H9 (cell line): Measurements from ENCODE around the gene KCNIP3. TPM values are rescaled to one million over a fixed set of nuclear protein-coding genes. Genes with fewer than 3 reads are reported as not detected.
A peak's percentile ranks its signal among the peaks of the same experiment; 100 is the strongest.

Experiments
- DNase-seq: peaks from one replicate; pipeline ENCODE4 v3.0.0-alpha.2; 2017
- H2AFZ ChIP-seq: one replicate; pipeline ENCODE4 v1.6.1; 2013; ENCODE audit warnings: mild to moderate bottlenecking, low read length, control low read depth, moderate library complexity
- H2AK5ac ChIP-seq: 2 replicates; pipeline ENCODE4 v1.6.1; 2013; ENCODE audit warnings: low read length, control low read depth, mixed read lengths; ENCODE audit not compliant: insufficient read length
- H2BK120ac ChIP-seq: one replicate; pipeline ENCODE4 v1.6.1; 2013; ENCODE audit warnings: low read depth, mild to moderate bottlenecking, low read length, control low read depth, inconsistent platforms; ENCODE audit not compliant: poor library complexity, severe bottlenecking
- H2BK12ac ChIP-seq: 2 replicates; pipeline ENCODE4 v1.6.1; 2013; ENCODE audit warnings: low read length, control low read depth, mixed read lengths, low read depth; ENCODE audit not compliant: insufficient read length
- H2BK15ac ChIP-seq: 2 replicates; pipeline ENCODE4 v1.6.1; 2013; ENCODE audit warnings: low read depth, low read length, control low read depth
- H2BK20ac ChIP-seq: one replicate; pipeline ENCODE4 v1.6.1; 2013; ENCODE audit warnings: low read depth, mild to moderate bottlenecking, low read length, control low read depth, inconsistent platforms; ENCODE audit not compliant: poor library complexity, severe bottlenecking
- H2BK5ac ChIP-seq: 2 replicates; pipeline ENCODE4 v1.6.1; 2013; ENCODE audit warnings: low read length, control low read depth, mixed read lengths; ENCODE audit not compliant: insufficient read length
- H3K14ac ChIP-seq: 2 replicates; pipeline ENCODE4 v1.6.1; 2013; ENCODE audit warnings: low read length, control low read depth; ENCODE audit not compliant: insufficient read depth
- H3K18ac ChIP-seq: 2 replicates; pipeline ENCODE4 v1.6.1; 2013; ENCODE audit warnings: low read depth, mild to moderate bottlenecking, mixed read lengths, low read length, control low read depth; ENCODE audit not compliant: insufficient read length
- H3K23ac ChIP-seq: 2 replicates; pipeline ENCODE4 v1.6.1; 2013; ENCODE audit warnings: low read length, control low read depth, mixed read lengths, low read depth; ENCODE audit not compliant: insufficient read length
- H3K23me2 ChIP-seq: 2 replicates; pipeline ENCODE4 v1.6.1; 2013; ENCODE audit warnings: low read depth, mild to moderate bottlenecking, mixed read lengths, low read length, control low read depth; ENCODE audit not compliant: insufficient read length, poor library complexity, severe bottlenecking
- H3K27ac ChIP-seq: 2 replicates; pipeline ENCODE4 v1.5.1; 2013; ENCODE audit warnings: low read length, control low read depth, mixed read lengths, low read depth; ENCODE audit not compliant: insufficient read length
- H3K27me3 ChIP-seq: 2 replicates; pipeline ENCODE4 v1.6.1; 2013; ENCODE audit warnings: low read length, control low read depth, inconsistent platforms; ENCODE audit not compliant: insufficient read depth
- H3K4ac ChIP-seq: 2 replicates; pipeline ENCODE4 v1.6.1; 2013; ENCODE audit warnings: low read depth, mild to moderate bottlenecking, control low read depth, inconsistent platforms, low read length, moderate library complexity
- H3K4me1 ChIP-seq: 2 replicates; pipeline ENCODE4 v1.6.1; 2013; ENCODE audit warnings: low read length, control low read depth, inconsistent platforms; ENCODE audit not compliant: insufficient read depth
- H3K4me2 ChIP-seq: 2 replicates; pipeline ENCODE4 v1.6.1; 2013; ENCODE audit warnings: low read length, control low read depth, mixed read lengths; ENCODE audit not compliant: insufficient read length, insufficient read depth
- H3K56ac ChIP-seq: 2 replicates; pipeline ENCODE4 v1.6.1; 2013; ENCODE audit warnings: low read depth, mild to moderate bottlenecking, mixed read lengths, low read length, control low read depth; ENCODE audit not compliant: insufficient read length
- H3K79me1 ChIP-seq: 2 replicates; pipeline ENCODE4 v1.6.1; 2013; ENCODE audit warnings: low read depth, mild to moderate bottlenecking, moderate library complexity, low read length, control low read depth, inconsistent platforms; ENCODE audit not compliant: insufficient read depth, poor library complexity, severe bottlenecking
- H3K79me2 ChIP-seq: 2 replicates; pipeline ENCODE4 v1.6.1; 2013; ENCODE audit warnings: low read length, control low read depth, inconsistent platforms; ENCODE audit not compliant: insufficient read depth
- H3K9ac ChIP-seq: 2 replicates; pipeline ENCODE4 v1.6.1; 2013; ENCODE audit warnings: low read length, control low read depth, mixed read lengths; ENCODE audit not compliant: insufficient read length; ENCODE audit errors: extremely low read depth
- H3K9me3 ChIP-seq: one replicate; pipeline ENCODE4 v1.6.1; 2013; ENCODE audit warnings: low read depth, low read length, inconsistent platforms; ENCODE audit not compliant: control insufficient read depth
- H3T11ph ChIP-seq: one replicate; pipeline ENCODE4 v1.6.1; 2013; ENCODE audit warnings: mild to moderate bottlenecking, low read length, control low read depth, inconsistent platforms
- H4K20me1 ChIP-seq: one replicate; pipeline ENCODE4 v1.6.1; 2013; ENCODE audit not compliant: control insufficient read depth, insufficient read length, insufficient read depth
- H4K5ac ChIP-seq: 2 replicates; pipeline ENCODE4 v1.6.1; 2013; ENCODE audit warnings: low read depth, mild to moderate bottlenecking, mixed read lengths, low read length, control low read depth; ENCODE audit not compliant: insufficient read length
- H4K8ac ChIP-seq: replicated peaks from 2 replicates; pipeline ENCODE4 v1.6.1; 2013; ENCODE audit warnings: low read length, control low read depth, mixed read lengths, low read depth; ENCODE audit not compliant: insufficient read length
- H4K91ac ChIP-seq: 2 replicates; pipeline ENCODE4 v1.6.1; 2013; ENCODE audit warnings: low read depth, mild to moderate bottlenecking, moderate library complexity, mixed read lengths, low read length, control low read depth; ENCODE audit not compliant: insufficient read length
- H3K27ac Mint-ChIP-seq, 3 experiments: 2 replicates in 2 of 3; 3 replicates in 1 of 3; pipeline ENCODE4 v1.8.0; 2020 to 2021; ENCODE audit warnings: mixed read lengths in 3 of 3, mild to moderate bottlenecking in 1 of 3, moderate library complexity in 1 of 3
- H3K27me3 Mint-ChIP-seq: 2 replicates; pipeline ENCODE4 v1.8.0; 2021; ENCODE audit warnings: low read depth, mild to moderate bottlenecking, moderate library complexity, mixed read lengths
- H3K36me3 Mint-ChIP-seq, 3 experiments: 2 replicates in 2 of 3; 3 replicates in 1 of 3; pipeline ENCODE4 v1.8.0; 2020 to 2021; ENCODE audit warnings: low read depth in 3 of 3, mixed read lengths in 3 of 3; ENCODE audit not compliant: insufficient read depth in 1 of 3
- H3K4me1 Mint-ChIP-seq, 2 experiments: 2 replicates each; pipeline ENCODE4 v1.8.0; 2020; ENCODE audit warnings: mixed read lengths in 2 of 2
- H3K4me3 Mint-ChIP-seq, 2 experiments: 2 replicates in 1 of 2; 3 replicates in 1 of 2; pipeline ENCODE4 v1.8.0; 2020 to 2021; ENCODE audit warnings: mild to moderate bottlenecking in 2 of 2, mixed read lengths in 2 of 2, moderate library complexity in 1 of 2
- H3K9me3 Mint-ChIP-seq, 2 experiments: 2 replicates in 1 of 2; 3 replicates in 1 of 2; pipeline ENCODE4 v1.8.0; 2020; ENCODE audit warnings: mild to moderate bottlenecking in 2 of 2, mixed read lengths in 2 of 2, moderate library complexity in 1 of 2
- WGBS: extraction: QIAGEN DNeasy Blood & Tissue Kit; methylation state at CpG from one replicate; pipeline ENCODE4 v1.1.7; 2013; ENCODE audit warnings: missing lambda C conversion rate, low lambda C conversion rate, mixed read lengths; ENCODE audit not compliant: insufficient read length; ENCODE audit errors: extremely low coverage; 5-methylcytosine and 5-hydroxymethylcytosine counted together
- total RNA-seq: library from RNA; stranded (reverse); gene quantifications from 2 replicates; pipeline ENCODE4 v1.2.1, GENCODE V29; 2021
- TF ChIP-seq, protein P1 (sequence below): fragments of 200-600 bp; sonication (generic); conservative IDR thresholded peaks from 3 replicates; pipeline ENCODE4 v1.8.0; 2021; ENCODE audit warnings: antibody characterized with exemption, mild to moderate bottlenecking

The KCNIP3 gene
- total RNA-seq, 1 experiment from 2014 or later, result 1.5 TPM

DNA sequence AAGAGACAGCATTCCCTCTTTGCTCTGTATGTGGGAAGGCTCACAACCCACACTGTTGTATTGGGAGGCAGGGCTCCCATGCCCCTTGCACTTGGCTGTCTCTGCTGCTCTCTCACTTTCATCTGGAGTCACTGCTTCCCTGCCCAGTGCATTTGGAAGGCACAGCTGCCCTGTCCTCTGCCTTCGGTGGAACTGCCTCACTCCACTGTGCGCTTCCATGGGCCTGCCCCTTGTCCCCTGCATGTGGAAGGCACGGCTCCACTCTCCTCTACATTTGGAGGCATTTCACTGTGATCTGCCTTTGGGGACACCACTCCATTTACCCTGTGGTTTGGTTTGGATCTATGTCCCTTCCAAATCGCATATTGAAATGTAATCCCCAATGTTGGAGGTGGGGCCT, 32.0 kb upstream of the KCNIP3 start:
- Histone ChIP-seq H2BK12ac (no peak overlapping the region), H2BK15ac (no peak overlapping the region), H3K27me3 (no peaks in the 10 kb centered on the region), H3K23ac (no peak overlapping the region), H3K23me2 (no peaks in the 10 kb centered on the region), H3K18ac (no peak overlapping the region), H4K20me1 (no peaks in the 10 kb centered on the region), H4K91ac (no peak overlapping the region), H3K4me1 (no peaks in the 10 kb centered on the region), H2BK120ac (no peak overlapping the region), H2BK5ac (no peak overlapping the region), H4K5ac (no peak overlapping the region), H3K9me3 (no peaks in the 10 kb centered on the region), H3K4ac (no peak overlapping the region), H3K4me2 (no peak overlapping the region), H3K79me2 (no peaks in the 10 kb centered on the region), H4K8ac (no peak overlapping the region), H3T11ph (no peak overlapping the region), H2AFZ (no peak overlapping the region), H3K27ac (no peak overlapping the region), H3K56ac (no peak overlapping the region), H2BK20ac (no peak overlapping the region), H3K14ac (peak overlapping the region; percentile 26; the same call in 1 of the 2 replicates), H2AK5ac (no peak overlapping the region), H3K79me1 (no peaks in the 10 kb centered on the region), H3K9ac (no peak overlapping the region)
- H3K4me1 Mint-ChIP-seq, result peaks cover 4 to 8% of the 10 kb centered on the region in 2 experiments
- no peak overlapping the region for H3K4me3 Mint-ChIP-seq
- H3K27me3 Mint-ChIP-seq, result no peaks in the 10 kb centered on the region; the same call in none of the 2 replicates
- peaks cover 0 to under 1% (median 0%) of the 10 kb centered on the region in 3 experiments; a peak in 1 of 7 replicates for H3K36me3 Mint-ChIP-seq
- H3K9me3 Mint-ChIP-seq, result peaks cover 0 to 13% of the 10 kb centered on the region in 2 experiments; a peak in 2 of 5 replicates
- no CpG with 5 or more reads among the region's 4 CpGs for WGBS
- TF ChIP-seq, protein P1, sequence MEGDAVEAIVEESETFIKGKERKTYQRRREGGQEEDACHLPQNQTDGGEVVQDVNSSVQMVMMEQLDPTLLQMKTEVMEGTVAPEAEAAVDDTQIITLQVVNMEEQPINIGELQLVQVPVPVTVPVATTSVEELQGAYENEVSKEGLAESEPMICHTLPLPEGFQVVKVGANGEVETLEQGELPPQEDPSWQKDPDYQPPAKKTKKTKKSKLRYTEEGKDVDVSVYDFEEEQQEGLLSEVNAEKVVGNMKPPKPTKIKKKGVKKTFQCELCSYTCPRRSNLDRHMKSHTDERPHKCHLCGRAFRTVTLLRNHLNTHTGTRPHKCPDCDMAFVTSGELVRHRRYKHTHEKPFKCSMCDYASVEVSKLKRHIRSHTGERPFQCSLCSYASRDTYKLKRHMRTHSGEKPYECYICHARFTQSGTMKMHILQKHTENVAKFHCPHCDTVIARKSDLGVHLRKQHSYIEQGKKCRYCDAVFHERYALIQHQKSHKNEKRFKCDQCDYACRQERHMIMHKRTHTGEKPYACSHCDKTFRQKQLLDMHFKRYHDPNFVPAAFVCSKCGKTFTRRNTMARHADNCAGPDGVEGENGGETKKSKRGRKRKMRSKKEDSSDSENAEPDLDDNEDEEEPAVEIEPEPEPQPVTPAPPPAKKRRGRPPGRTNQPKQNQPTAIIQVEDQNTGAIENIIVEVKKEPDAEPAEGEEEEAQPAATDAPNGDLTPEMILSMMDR, result no peak
- H3K27ac Mint-ChIP-seq, result no peak overlapping the region; a peak in 1 of 7 replicates
- DNase-seq, result no peak
